ENCODE data around the gene CRHR1.

DNA sequence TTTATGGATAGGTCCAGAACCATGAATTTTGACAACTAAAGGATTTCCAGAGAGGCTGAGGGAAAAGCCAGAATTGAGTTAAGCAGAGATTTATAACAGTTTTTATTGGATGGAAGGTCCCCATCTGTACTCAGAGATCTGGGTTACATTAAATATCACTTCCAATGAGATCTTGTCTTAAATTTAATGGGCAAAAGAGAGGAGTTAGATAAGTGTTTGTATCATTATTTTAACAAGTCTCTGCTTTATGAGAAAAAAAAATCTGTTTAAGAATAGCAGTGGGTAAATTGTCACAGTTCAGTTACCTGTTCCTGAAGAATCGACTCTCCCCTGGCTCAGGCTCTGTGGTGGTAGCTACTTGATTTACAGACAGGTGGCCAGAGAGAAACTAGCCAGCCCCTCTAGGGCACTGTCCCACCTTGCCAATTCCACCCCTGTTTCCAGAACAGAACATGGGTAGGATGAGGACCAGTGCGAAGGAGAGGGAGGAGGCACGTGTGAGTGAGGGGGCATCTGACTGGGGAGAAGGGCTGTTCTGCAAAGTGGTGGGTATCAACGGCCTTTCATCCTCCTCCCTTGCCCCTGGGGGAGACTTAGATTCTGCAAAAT is 22.1 kb upstream of the CRHR1 start:
- TF ChIP-seq CEBPB (IDR thresholded peaks at IDR 0.05; ENCODE audit: low read depth, low read length) (no peak), CTCF (conservative IDR thresholded peaks at IDR 0.05; ENCODE audit: low read depth, low read length) (no peak), MXI1 (IDR thresholded peaks at IDR 0.05; ENCODE audit: borderline replicate concordance, low read depth, low read length) (no peak), POLR2A (IDR thresholded peaks at IDR 0.05; ENCODE audit: low read depth, low read length) (no peak), BHLHE40 (IDR thresholded peaks at IDR 0.05; ENCODE audit: low read depth, low read length) (no peak), RFX5 (IDR thresholded peaks at IDR 0.05; ENCODE audit: low read depth, low read length) (no peak), SMC3 (IDR thresholded peaks at IDR 0.05; ENCODE audit: low read depth, low read length) (no peak), RCOR1 (IDR thresholded peaks at IDR 0.05; ENCODE audit: insufficient replicate concordance, low read length) (no peak)
- TF ChIP-seq, protein P1, sequence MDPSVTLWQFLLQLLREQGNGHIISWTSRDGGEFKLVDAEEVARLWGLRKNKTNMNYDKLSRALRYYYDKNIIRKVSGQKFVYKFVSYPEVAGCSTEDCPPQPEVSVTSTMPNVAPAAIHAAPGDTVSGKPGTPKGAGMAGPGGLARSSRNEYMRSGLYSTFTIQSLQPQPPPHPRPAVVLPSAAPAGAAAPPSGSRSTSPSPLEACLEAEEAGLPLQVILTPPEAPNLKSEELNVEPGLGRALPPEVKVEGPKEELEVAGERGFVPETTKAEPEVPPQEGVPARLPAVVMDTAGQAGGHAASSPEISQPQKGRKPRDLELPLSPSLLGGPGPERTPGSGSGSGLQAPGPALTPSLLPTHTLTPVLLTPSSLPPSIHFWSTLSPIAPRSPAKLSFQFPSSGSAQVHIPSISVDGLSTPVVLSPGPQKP (IDR thresholded peaks at IDR 0.05; ENCODE audit: borderline replicate concordance, low read depth, low read length), result no peak
- TF ChIP-seq, protein P2, sequence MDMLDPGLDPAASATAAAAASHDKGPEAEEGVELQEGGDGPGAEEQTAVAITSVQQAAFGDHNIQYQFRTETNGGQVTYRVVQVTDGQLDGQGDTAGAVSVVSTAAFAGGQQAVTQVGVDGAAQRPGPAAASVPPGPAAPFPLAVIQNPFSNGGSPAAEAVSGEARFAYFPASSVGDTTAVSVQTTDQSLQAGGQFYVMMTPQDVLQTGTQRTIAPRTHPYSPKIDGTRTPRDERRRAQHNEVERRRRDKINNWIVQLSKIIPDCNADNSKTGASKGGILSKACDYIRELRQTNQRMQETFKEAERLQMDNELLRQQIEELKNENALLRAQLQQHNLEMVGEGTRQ (IDR thresholded peaks at IDR 0.05; ENCODE audit: low read depth, low read length), result no peak
